ENCODE measurements around the gene CSNK1D.
A peak's percentile ranks its signal among the peaks of the same experiment; 100 is the strongest.

The CSNK1D gene

GRCh38 chr17:82305727-82306300 is 32.3 kb upstream of the CSNK1D start:
- Histone ChIP-seq H3K4me3 (ENCODE audit: low read depth, low read length) (no peak overlapping the region), H3K27ac (ENCODE audit: extremely low read depth, low read depth, low read length) (no peak overlapping the region), H3K4me1 (ENCODE audit: control insufficient read depth, insufficient read depth, low read length) (no peaks in the 10 kb centered on the region; the same call in 1 of the 2 replicates), H3K36me3 (ENCODE audit: control insufficient read depth in 2 of 2, insufficient read depth in 1 of 2, low read length in 2 of 2) (no peaks in the 10 kb centered on the region), H3K9me3 (ENCODE audit: control insufficient read depth, insufficient read depth, low read depth, low read length) (no peaks in the 10 kb centered on the region)
- ChIA-PET CTCF (interaction anchor here (1.0 kb wide), 1 partner anchor 15 kb away, joined by 6 read pairs; no protein-coding TSS in a partner anchor), POLR2A (interaction anchor here (0.9 to 3.3 kb wide), 2 partner anchors 8 to 13 kb away, joined by 3 to 14 read pairs; no protein-coding TSS in a partner anchor)
- TF ChIP-seq ZNF654 (tag by site-specific recombination; IDR thresholded peaks at IDR 0.05; ENCODE audit: low read depth) = no peak
- no peak for TF ChIP-seq ZNF670 (tag by site-specific recombination; IDR thresholded peaks at IDR 0.05; ENCODE audit: low read depth)
- no peak for TF ChIP-seq ZEB2 (tag by site-specific recombination; IDR thresholded peaks at IDR 0.05)
- no peak for TF ChIP-seq ZNF837 (tag by site-specific recombination; IDR thresholded peaks at IDR 0.05)
- TF ChIP-seq INSM2 (tag by site-specific recombination; IDR thresholded peaks at IDR 0.05) = no peak
- no peak for TF ChIP-seq ZFHX2 (tag by site-specific recombination; conservative IDR thresholded peaks at IDR 0.05)
- no peak for TF ChIP-seq ZNF292 (tag by site-specific recombination; IDR thresholded peaks at IDR 0.05; ENCODE audit: borderline replicate concordance, low read depth)
- TF ChIP-seq ZNF513 (tag by site-specific recombination; IDR thresholded peaks at IDR 0.05) = no peak
- TF ChIP-seq ZNF514 (tag by site-specific recombination; IDR thresholded peaks at IDR 0.05) = no peak
- TF ChIP-seq ZBTB1 (tag by site-specific recombination; IDR thresholded peaks at IDR 0.05) = no peak
- no peak for TF ChIP-seq ZBTB10 (tag by site-specific recombination; IDR thresholded peaks at IDR 0.05)
- TF ChIP-seq PRDM1 (tag by site-specific recombination; IDR thresholded peaks at IDR 0.05) = no peak
- TF ChIP-seq ZNF274 (IDR thresholded peaks at IDR 0.05; ENCODE audit: low read length) = no peak
- TF ChIP-seq ZNF274 (tag by site-specific recombination; IDR thresholded peaks at IDR 0.05; ENCODE audit: borderline replicate concordance) = no peak
- no peak for TF ChIP-seq ZNF585B (tag by site-specific recombination; IDR thresholded peaks at IDR 0.05)

GRCh38 chr17:82304826-82305726 is 31.6 kb upstream of the CSNK1D start:
- Histone ChIP-seq H3K9me3 (ENCODE audit: control insufficient read depth, insufficient read depth, low read depth, low read length) (no peaks in the 10 kb centered on the region), H3K4me3 (ENCODE audit: low read depth, low read length) (no peak overlapping the region), H3K27ac (ENCODE audit: extremely low read depth, low read depth, low read length) (no peak overlapping the region), H3K4me1 (ENCODE audit: control insufficient read depth, insufficient read depth, low read length) (no peaks in the 10 kb centered on the region; the same call in 1 of the 2 replicates), H3K36me3 (ENCODE audit: control insufficient read depth in 2 of 2, insufficient read depth in 1 of 2, low read length in 2 of 2) (no peaks in the 10 kb centered on the region)
- CTCF ChIA-PET = interaction anchor here (1.0 to 1.1 kb wide), 2 partner anchors 16 to 111 kb away, joined by 3 to 6 read pairs; no protein-coding TSS in a partner anchor
- TF ChIP-seq ZIC2 (tag by site-specific recombination; IDR thresholded peaks at IDR 0.05) (peak; percentile 66), PRDM2 (tag by site-specific recombination; IDR thresholded peaks at IDR 0.05; ENCODE audit: borderline replicate concordance) (no peak)
- POLR2A ChIA-PET = interaction anchor here (3.3 kb wide), 1 partner anchor 13 kb away, joined by 14 read pairs; no protein-coding TSS in a partner anchor
